SK-N-SH (cell line): ENCODE data around the gene SLC12A7. TPM values are rescaled to one million over a fixed set of nuclear protein-coding genes. Genes with fewer than 3 reads are reported as not detected.

Source experiments
- CTCF ChIA-PET: fragments of 300-600, 350-600 bp; formaldehyde crosslinking; extraction: SDS; loops from one replicate; lab custom pipeline; 2021; lab: Yijun Ruan, JAX
- POLR2A ChIA-PET: fragments of 350-600 bp; sonication (Branson Sonifier 250); formaldehyde crosslinking; extraction: SDS; loops from one replicate; lab custom pipeline; 2020; ENCODE audit warnings: antibody characterized with exemption, inconsistent platforms; lab: Yijun Ruan, JAX
- DNase-seq: peaks from one replicate; pipeline ENCODE4 v3.0.0; 2012
- H2AFZ ChIP-seq: fragments of 200-600 bp; sonication (generic); 2 replicates; pipeline ENCODE4 v1.8.1; 2016; ENCODE audit warnings: antibody characterized with exemption, mild to moderate bottlenecking, low read depth
- H3F3A ChIP-seq: fragments of 200-600 bp; sonication (generic); replicated peaks from 2 replicates; pipeline ENCODE3; 2016; ENCODE audit warnings: antibody characterized with exemption, mild to moderate bottlenecking; ENCODE audit not compliant: insufficient read depth
- H3K27ac ChIP-seq, 2 experiments: fragments of 200-500 bp in 1 of 2; fragments of 200-600 bp in 1 of 2; sonication (Bioruptor generic) in 1 of 2; sonication (generic), shearing (Covaris generic) in 1 of 2; 2 replicates each; pipeline versions ENCODE4 v1.5.1 to v1.6.1; 2014 to 2016; ENCODE audit warnings: low read depth in 2 of 2, inconsistent platforms in 1 of 2, low read length in 1 of 2, mild to moderate bottlenecking in 1 of 2, mixed read lengths in 1 of 2
- H3K27me3 ChIP-seq: fragments of 200-600 bp; sonication (generic), shearing (Covaris generic); 2 replicates; pipeline ENCODE4 v1.6.1; 2016; ENCODE audit warnings: mixed run types; ENCODE audit not compliant: insufficient read depth
- H3K36me3 ChIP-seq, 2 experiments: fragments of 200-500 bp in 1 of 2; fragments of 200-600 bp in 1 of 2; sonication (Bioruptor generic) in 1 of 2; sonication (generic) in 1 of 2; replicated peaks in 1 of 2; 2 replicates each; pipeline versions ENCODE3 to v1.5.1; 2014 to 2016; ENCODE audit warnings: low read length in 1 of 2, mild to moderate bottlenecking in 1 of 2; ENCODE audit not compliant: insufficient read depth in 2 of 2, control insufficient read depth in 1 of 2
- H3K4me1 ChIP-seq, 2 experiments: fragments of 200-500 bp in 1 of 2; fragments of 200-600 bp in 1 of 2; sonication (Bioruptor generic) in 1 of 2; sonication (generic), shearing (Covaris generic) in 1 of 2; 2 replicates each; pipeline versions ENCODE4 v1.5.1 to v1.6.1; 2014 to 2016; ENCODE audit warnings: low read depth in 1 of 2, low read length in 1 of 2, mixed run types in 1 of 2; ENCODE audit not compliant: insufficient read depth in 2 of 2, control insufficient read depth in 1 of 2
- H3K4me2 ChIP-seq: fragments of 200-600 bp; sonication (generic), shearing (Covaris generic); 2 replicates; pipeline ENCODE4 v1.6.1; 2017; ENCODE audit warnings: mixed run types
- H3K4me3 ChIP-seq, 2 experiments: fragments of 200-500 bp in 1 of 2; fragments of 200-600 bp in 1 of 2; sonication (Bioruptor generic) in 1 of 2; sonication (generic), shearing (Covaris generic) in 1 of 2; 2 replicates each; pipeline versions ENCODE4 v1.5.1 to v1.8.1; 2014 to 2016; ENCODE audit warnings: low read depth in 2 of 2, inconsistent platforms in 1 of 2, low read length in 1 of 2, mild to moderate bottlenecking in 1 of 2, mixed read lengths in 1 of 2, moderate library complexity in 1 of 2
- H3K79me2 ChIP-seq: fragments of 200-600 bp; sonication (generic); 2 replicates; pipeline ENCODE4 v1.8.1; 2017; ENCODE audit warnings: mild to moderate bottlenecking; ENCODE audit not compliant: insufficient read depth
- H3K9ac ChIP-seq: fragments of 200-600 bp; sonication (generic); 2 replicates; pipeline ENCODE4 v1.6.1; 2017; ENCODE audit warnings: mixed run types
- H3K9me2 ChIP-seq: fragments of 200-600 bp; sonication (generic); 2 replicates; pipeline ENCODE4 v1.6.1; 2017; ENCODE audit warnings: mixed run types
- H3K9me3 ChIP-seq: fragments of 200-600 bp; sonication (generic); 2 replicates; pipeline ENCODE4 v1.6.1; 2017; ENCODE audit warnings: mixed run types, mild to moderate bottlenecking, moderate library complexity
- H4K20me1 ChIP-seq: fragments of 200-600 bp; sonication (generic); 2 replicates; pipeline ENCODE4 v1.6.1; 2017; ENCODE audit warnings: mild to moderate bottlenecking, mixed run types; ENCODE audit not compliant: insufficient read depth
- CHD2 ChIP-seq: fragments of 150-350 bp; IDR thresholded peaks from 2 replicates; pipeline ENCODE4 v1.6.1; 2018; ENCODE audit warnings: low read length; ENCODE audit not compliant: partially characterized antibody
- EZH2phosphoT487 ChIP-seq: fragments of 200-600 bp; sonication (generic); IDR thresholded peaks from 2 replicates; pipeline ENCODE4 v1.6.1; 2017; ENCODE audit warnings: low read depth, mixed run types, mild to moderate bottlenecking, antibody characterized with exemption, moderate library complexity, borderline replicate concordance
- IRF3 ChIP-seq: fragments of 150-350 bp; IDR thresholded peaks from 2 replicates; pipeline ENCODE4 v1.6.1; 2016; ENCODE audit warnings: mild to moderate bottlenecking, low read depth, low read length
- JUND ChIP-seq: IDR thresholded peaks from 2 replicates; pipeline ENCODE4 v1.4.0; 2012
- MAX ChIP-seq: IDR thresholded peaks from 2 replicates; pipeline ENCODE4 v1.4.0; 2012; ENCODE audit warnings: low read depth
- NFIC ChIP-seq: IDR thresholded peaks from 2 replicates; pipeline ENCODE4 v1.4.0; 2012; ENCODE audit warnings: borderline replicate concordance
- NRF1 ChIP-seq: IDR thresholded peaks from 2 replicates; pipeline ENCODE4 v1.6.1; 2012; ENCODE audit warnings: low read depth, mild to moderate bottlenecking, low read length
- PBX3 ChIP-seq: IDR thresholded peaks from 2 replicates; pipeline ENCODE4; 2012
- REST ChIP-seq: IDR thresholded peaks from 2 replicates; pipeline ENCODE4 v1.6.1; 2012; ENCODE audit warnings: mild to moderate bottlenecking, low read depth, low read length, moderate library complexity
- TAF1 ChIP-seq: IDR thresholded peaks from 2 replicates; pipeline ENCODE4 v1.6.1; 2012; ENCODE audit warnings: low read depth, mild to moderate bottlenecking, low read length, moderate library complexity, borderline replicate concordance
- TEAD4 ChIP-seq: IDR thresholded peaks from 2 replicates; pipeline ENCODE4 v1.4.0; 2012; ENCODE audit warnings: mild to moderate bottlenecking, borderline replicate concordance; ENCODE audit not compliant: insufficient read depth
- USF2 ChIP-seq: fragments of 150-350 bp; IDR thresholded peaks from 2 replicates; pipeline ENCODE4 v1.6.1; 2017; ENCODE audit warnings: antibody characterized with exemption, low read length, low read depth, borderline replicate concordance
- ZBTB33 ChIP-seq: IDR thresholded peaks from 2 replicates; pipeline ENCODE4 v1.4.0; 2012; ENCODE audit warnings: low read depth, borderline replicate concordance
- WGBS: methylation state at CpG from one replicate; pipeline ENCODE4 v1.1.6; 2017; ENCODE audit warnings: low lambda C conversion rate; 5-methylcytosine and 5-hydroxymethylcytosine counted together
- polyA plus RNA-seq, 3 experiments: library from polyadenylated mRNA; depleted of rRNA; stranded (reverse); fragments of >200 nt; gene quantifications; 2 replicates each; pipeline ENCODE4 v1.2.3, GENCODE V29; 2012

The SLC12A7 gene
- polyA plus RNA-seq, 1 of the 3 experiments (the other 2 are of a cell fraction): 2.6 TPM

GRCh38 chr5:1122511-1123294 lies 10.8 kb upstream of the SLC12A7 start (continued):
- TF ChIP-seq PBX3: no peak
- no peak for TF ChIP-seq MAX
- TF ChIP-seq TEAD4: no peak

GRCh38 chr5:1121891-1122290 lies 10.0 kb upstream of the SLC12A7 start:
- Histone ChIP-seq H3K9me2 (no peaks in the 10 kb centered on the region), H3K4me3 (no peak overlapping the region), H3K27ac (no peak overlapping the region), H3K27me3 (peaks cover 4% of the 10 kb centered on the region; the same call in 1 of the 2 replicates), H3K4me2 (no peak overlapping the region), H3F3A (no peaks in the 10 kb centered on the region), H3K4me1 (peaks cover 0 to 32% of the 10 kb centered on the region in 2 experiments; a peak in 2 of 4 replicates), H4K20me1 (no peaks in the 10 kb centered on the region), H2AFZ (no peak overlapping the region), H3K79me2 (no peaks in the 10 kb centered on the region), H3K9ac (no peak overlapping the region), H3K9me3 (no peaks in the 10 kb centered on the region), H3K36me3 (no peaks in the 10 kb centered on the region)
- WGBS: 80% methylated on average over 7 of the region's 14 CpGs
- DNase-seq: no peak
- ChIA-PET CTCF (interaction anchor here (0.9 kb wide), 2 partner anchors 46 to 198 kb away, joined by 3 read pairs; no protein-coding TSS in a partner anchor), POLR2A (no interaction called here)
- TF ChIP-seq CHD2: no peak
- TF ChIP-seq NFIC: no peak
- TF ChIP-seq USF2: no peak
- TF ChIP-seq EZH2phosphoT487: no peak
- TF ChIP-seq NRF1: no peak
- no peak for TF ChIP-seq TAF1

GRCh38 chr5:1121044-1121443 lies 9.2 kb upstream of the SLC12A7 start:
- Histone ChIP-seq H3K79me2 (no peaks in the 10 kb centered on the region), H3K9me3 (no peaks in the 10 kb centered on the region), H3K4me3 (no peak overlapping the region), H3K9ac (no peak overlapping the region), H4K20me1 (no peaks in the 10 kb centered on the region), H3K4me1 (peaks cover 0 to 32% of the 10 kb centered on the region in 2 experiments; a peak in 2 of 4 replicates), H3K36me3 (no peaks in the 10 kb centered on the region), H2AFZ (no peak overlapping the region), H3F3A (no peaks in the 10 kb centered on the region), H3K4me2 (no peak overlapping the region), H3K9me2 (no peaks in the 10 kb centered on the region), H3K27me3 (no peaks in the 10 kb centered on the region; the same call in 1 of the 2 replicates), H3K27ac (no peak overlapping the region)
- no peak for DNase-seq
- CTCF ChIA-PET: interaction anchor here (0.6 to 1.2 kb wide), 2 partner anchors 47 to 209 kb away, joined by 3 read pairs; no protein-coding TSS in a partner anchor
- 93% methylated on average over 3 of the region's 14 CpGs for WGBS
- POLR2A ChIA-PET: no interaction called here
- TF ChIP-seq IRF3: no peak
- no peak for TF ChIP-seq ZBTB33
- TF ChIP-seq REST: no peak
- no peak for TF ChIP-seq TAF1
- TF ChIP-seq JUND: no peak
